K562 treated with DMSO at 1 percent for 24 hours (cell line): Measurements from ENCODE around the gene KRT85. TPM values are rescaled to one million over a fixed set of nuclear protein-coding genes. Genes with fewer than 3 reads are reported as not detected.

Source experiments
- total RNA-seq: library from RNA; unstranded; fragments of 300-600 nt; gene quantifications from 2 replicates; pipeline ENCODE4 v1.2.3, GENCODE V29; 2022; ENCODE audit warnings: low read depth; ENCODE audit not compliant: insufficient read depth

Gene KRT85
- not detected in 2 replicates for total RNA-seq

GRCh38 chr12:52366738-52367485 lies at the start of gene KRT85:
TSS of gene KRT85 (minus strand) at chr12:52367481. CDS start at chr12:52367405, 76 bp downstream.

GRCh38 chr12:52405922-52406385 lies 38.7 kb upstream of the KRT85 start, which contains the start of gene KRT82:
TSS of gene KRT82 (minus strand) at chr12:52406335. CDS start at chr12:52406277, 58 bp downstream.

DNA sequence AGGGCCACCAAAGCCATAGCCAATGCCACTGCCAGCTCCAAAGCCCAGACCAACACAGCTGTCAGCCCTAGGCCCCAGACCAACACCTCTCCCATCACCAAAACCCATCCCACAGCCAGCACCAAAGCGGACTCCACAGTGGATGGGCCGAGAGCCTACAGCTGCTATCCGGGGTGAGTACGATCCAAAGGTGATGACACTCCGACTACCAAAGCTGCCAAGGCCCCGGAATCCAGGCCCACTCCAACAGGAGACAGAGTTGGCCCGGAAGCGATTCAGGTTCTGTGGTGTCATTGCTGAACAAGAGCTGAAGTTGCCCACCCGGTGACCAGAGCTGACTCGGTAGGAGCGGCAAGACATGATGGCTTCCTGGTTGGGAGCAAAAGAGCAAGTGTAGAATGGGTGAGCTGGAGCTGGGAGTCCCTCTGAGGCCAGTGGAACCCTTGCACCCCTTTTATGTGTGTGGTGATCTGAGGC lies 18.0 kb upstream of the KRT85 start, which contains the start of gene KRT84:
Gene KRT84, minus strand, starts transcription at position 427 of the 477 bp plus-strand sequence. Its CDS starts 67 bp downstream, at position 360.

GRCh38 chr12:52320784-52321400 lies 46.4 kb downstream of the KRT85 start, which contains the start of gene KRT83:
TSS of gene KRT83 (minus strand) at chr12:52321398. CDS start at chr12:52321335, 63 bp downstream.

Other genes with a start within 250 kb of the KRT85 start
- gene KRT80, start 175.5 kb downstream of the KRT85 start, total RNA-seq: not detected in 2 replicates
- not detected in 2 replicates for gene KRT7, start 134.2 kb downstream of the KRT85 start, total RNA-seq
- 0.45 TPM in 1 of 2 replicates, not detected in the other for gene KRT86, start 92.8 kb downstream of the KRT85 start, total RNA-seq
- 0.19 and 0.34 TPM in 2 replicates for gene KRT81, start 75.9 kb downstream of the KRT85 start, total RNA-seq
- gene KRT83, start 46.1 kb downstream of the KRT85 start, total RNA-seq: not detected in 2 replicates
- not detected in 2 replicates for gene KRT84, start 18.2 kb upstream of the KRT85 start, total RNA-seq
- not detected in 2 replicates for gene KRT82, start 38.9 kb upstream of the KRT85 start, total RNA-seq
- gene KRT75, start 66.9 kb upstream of the KRT85 start, total RNA-seq: not detected in 2 replicates
- gene KRT6B, start 84.7 kb upstream of the KRT85 start, total RNA-seq: not detected in 2 replicates
- not detected in 2 replicates for gene KRT6C, start 106.3 kb upstream of the KRT85 start, total RNA-seq
- gene KRT6A, start 125.8 kb upstream of the KRT85 start, total RNA-seq: not detected in 2 replicates
- not detected in 2 replicates for gene KRT5, start 152.9 kb upstream of the KRT85 start, total RNA-seq
- not detected in 2 replicates for gene KRT71, start 185.7 kb upstream of the KRT85 start, total RNA-seq
- gene KRT74, start 206.4 kb upstream of the KRT85 start, total RNA-seq: not detected in 2 replicates
- gene KRT72, start 234.0 kb upstream of the KRT85 start, total RNA-seq: not detected in 2 replicates